Dermis microvascular lymphatic vessel endothelial cell (primary cell): ENCODE measurements around the gene HSF4. TPM values are rescaled to one million over a fixed set of nuclear protein-coding genes. Genes with fewer than 3 reads are reported as not detected.

Experiments
- DNase-seq, 2 donors: peaks; one replicate each; pipeline versions ENCODE4 v3.0.0 to v3.0.0-alpha.2; 2010; ENCODE audit warnings: low read depth in 2 of 2
- total RNA-seq: library from RNA; depleted of rRNA; stranded (reverse); fragments of >200 nt; gene quantifications from 2 replicates; pipeline ENCODE4 v1.2.1, GENCODE V29; 2014

The HSF4 gene
- total RNA-seq, 1 donor from 2014 or later, result 0.77 TPM

DNA sequence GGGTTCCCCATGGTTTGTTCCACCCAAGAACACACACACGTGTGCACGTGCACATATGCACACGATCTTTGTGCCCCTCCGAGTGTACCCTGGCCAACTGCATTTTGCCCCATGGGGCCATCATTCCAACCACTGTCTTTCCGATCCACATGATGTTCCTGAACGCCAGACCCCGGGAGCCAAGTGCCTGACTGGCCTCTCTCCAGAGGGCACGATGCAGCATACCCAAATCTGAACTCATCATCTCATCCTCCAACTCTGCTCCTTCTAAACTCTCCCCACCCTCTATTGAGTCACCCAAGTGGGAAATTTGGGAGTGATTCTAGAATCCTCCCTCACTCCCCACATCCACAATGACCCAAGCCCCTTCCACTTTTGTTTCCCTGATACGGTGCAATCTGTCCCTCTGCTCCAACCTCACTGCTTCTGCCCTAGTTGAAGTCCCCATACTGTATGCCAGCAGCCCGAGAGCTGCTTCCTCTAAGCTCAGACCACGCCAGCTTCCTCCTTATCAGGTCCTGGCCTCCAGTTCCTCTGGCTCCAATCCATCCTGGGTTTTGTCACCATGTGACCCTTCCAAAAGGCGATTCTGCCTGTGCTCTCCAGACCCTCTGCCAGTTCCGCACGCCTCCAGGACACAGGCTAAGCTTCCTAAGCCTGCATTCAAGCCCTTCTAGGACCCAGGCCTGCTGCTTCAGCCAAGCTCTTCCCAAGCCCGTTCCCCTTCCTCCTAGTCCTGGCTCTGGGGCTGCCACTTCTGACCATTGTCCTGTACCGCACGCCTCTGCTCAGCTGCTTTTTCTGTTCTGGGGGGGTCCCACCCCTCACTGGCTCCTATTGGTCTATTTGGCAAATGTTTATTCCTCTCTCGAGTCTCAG, 52.3 kb downstream of the HSF4 start:
- DNase-seq, result peak; percentile 17 to 56

Other genes with a start within 250 kb of the HSF4 start
- not detected in 2 replicates for gene CDH16, start 245.9 kb upstream of the HSF4 start, total RNA-seq
- gene RRAD, start 239.2 kb upstream of the HSF4 start, total RNA-seq, result 0.25 and 1.0 TPM in 2 replicates
- gene CIAO2B, start 230.3 kb upstream of the HSF4 start, total RNA-seq, result 135 and 156 TPM in 2 replicates
- gene CES2, start 229.2 kb upstream of the HSF4 start, total RNA-seq, result 13.1 and 16.2 TPM in 2 replicates
- gene CES3, start 203.5 kb upstream of the HSF4 start, total RNA-seq, result not detected in 2 replicates
- gene CES4A, start 176.2 kb upstream of the HSF4 start, total RNA-seq, result 1.0 and 1.6 TPM in 2 replicates
- gene CBFB, start 135.6 kb upstream of the HSF4 start, total RNA-seq, result 44.8 and 51.1 TPM in 2 replicates
- gene PHAF1, start 54.8 kb upstream of the HSF4 start, total RNA-seq, result 9.6 and 15.0 TPM in 2 replicates
- gene B3GNT9, start 13.7 kb upstream of the HSF4 start, total RNA-seq, result 2.4 and 6.3 TPM in 2 replicates
- 12.1 and 17.2 TPM in 2 replicates for gene TRADD, start 4.8 kb upstream of the HSF4 start, total RNA-seq
- 4.2 and 7.1 TPM in 2 replicates for gene FBXL8, start 4.8 kb upstream of the HSF4 start, total RNA-seq
- 5.8 and 6.8 TPM in 2 replicates for gene NOL3, start 5.8 kb downstream of the HSF4 start, total RNA-seq
- 6.7 and 8.1 TPM in 2 replicates for gene MATCAP1, start 19.2 kb downstream of the HSF4 start, total RNA-seq
- gene EXOC3L1, start 25.4 kb downstream of the HSF4 start, total RNA-seq, result 38.8 and 57.7 TPM in 2 replicates
- 58.8 and 64.5 TPM in 2 replicates for gene E2F4, start 27.4 kb downstream of the HSF4 start, total RNA-seq
- gene ELMO3, start 34.4 kb downstream of the HSF4 start, total RNA-seq, result 0.64 and 1.0 TPM in 2 replicates
- gene TMEM208, start 62.4 kb downstream of the HSF4 start, total RNA-seq, result 23.6 and 28.1 TPM in 2 replicates
- gene FHOD1, start 82.7 kb downstream of the HSF4 start, total RNA-seq, result 15.0 and 18.2 TPM in 2 replicates
- 0.39 and 0.51 TPM in 2 replicates for gene SLC9A5, start 84.2 kb downstream of the HSF4 start, total RNA-seq
- 9.2 and 11.6 TPM in 2 replicates for gene PLEKHG4, start 114.8 kb downstream of the HSF4 start, total RNA-seq
- under 0.01 TPM in 1 of 2 replicates, not detected in the other for gene KCTD19, start 162.0 kb downstream of the HSF4 start, total RNA-seq
- gene LRRC36, start 162.1 kb downstream of the HSF4 start, total RNA-seq, result under 0.01 and 0.13 TPM in 2 replicates
- gene TPPP3, start 228.8 kb downstream of the HSF4 start, total RNA-seq, result under 0.01 TPM in 2 replicates